Osteocyte (in vitro differentiated cells): Measurements from ENCODE around the gene KCNH1. TPM values are rescaled to one million over a fixed set of nuclear protein-coding genes. Genes with fewer than 3 reads are reported as not detected.

Source experiments
- DNase-seq: peaks from one replicate; pipeline ENCODE4 v3.0.0; 2021; ENCODE audit warnings: mixed read lengths; ENCODE audit not compliant: unreplicated experiment; ENCODE audit errors: extremely low spot score
- H3K27ac Mint-ChIP-seq: one replicate; pipeline ENCODE4 v1.8.0; 2021; ENCODE audit warnings: mild to moderate bottlenecking, mixed read lengths; ENCODE audit not compliant: unreplicated experiment
- H3K27me3 Mint-ChIP-seq: one replicate; pipeline ENCODE4 v1.8.0; 2021; ENCODE audit warnings: mixed read lengths; ENCODE audit not compliant: unreplicated experiment
- H3K36me3 Mint-ChIP-seq: one replicate; pipeline ENCODE4 v1.8.0; 2021; ENCODE audit warnings: mixed read lengths; ENCODE audit not compliant: unreplicated experiment
- H3K4me1 Mint-ChIP-seq: one replicate; pipeline ENCODE4 v1.8.0; 2021; ENCODE audit warnings: mixed read lengths; ENCODE audit not compliant: unreplicated experiment
- H3K4me3 Mint-ChIP-seq: one replicate; pipeline ENCODE4 v1.8.0; 2021; ENCODE audit warnings: mild to moderate bottlenecking, moderate library complexity, mixed read lengths; ENCODE audit not compliant: unreplicated experiment
- H3K9me3 Mint-ChIP-seq: one replicate; pipeline ENCODE4 v1.8.0; 2021; ENCODE audit warnings: mixed read lengths; ENCODE audit not compliant: unreplicated experiment
- CTCF ChIP-seq: fragments of 200-600 bp; sonication (generic); IDR thresholded peaks from 2 replicates; pipeline ENCODE4 v1.5.0; 2021; ENCODE audit warnings: antibody characterized with exemption, mild to moderate bottlenecking, moderate library complexity
- total RNA-seq: library from RNA; stranded (reverse); gene quantifications from 2 replicates; pipeline ENCODE4 v1.2.1, GENCODE V29; 2021

KCNH1 gene
- total RNA-seq, 1 donor from 2014 or later = 7.3 TPM

DNA sequence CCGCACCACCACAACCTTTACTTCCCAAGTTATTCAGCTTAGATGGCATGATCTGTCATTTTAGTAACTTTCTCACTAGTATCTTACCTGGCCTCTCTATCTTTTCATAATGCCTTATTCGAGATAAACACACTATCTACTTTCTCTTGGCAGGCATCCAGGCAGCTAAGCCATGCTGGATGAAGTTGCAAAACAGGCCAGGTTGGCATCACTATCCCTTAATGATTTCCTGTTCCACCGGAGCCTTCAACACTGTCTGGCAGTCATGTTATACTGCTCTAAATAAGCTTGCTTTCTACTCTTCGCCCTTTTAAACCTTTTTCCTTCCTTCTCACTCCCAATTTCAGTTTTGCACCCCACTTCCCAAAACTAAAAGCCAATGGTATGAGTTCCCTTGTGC, 12.0 kb upstream of the KCNH1 start:
- Mint-ChIP-seq H3K9me3 (peaks cover 8% of the 10 kb centered on the region), H3K36me3 (peaks cover 3% of the 10 kb centered on the region), H3K27ac (no peak overlapping the region), H3K4me3 (no peak overlapping the region), H3K27me3 (peaks cover 16% of the 10 kb centered on the region), H3K4me1 (peaks cover 6% of the 10 kb centered on the region)
- no peak for TF ChIP-seq CTCF
- no peak for DNase-seq

DNA sequence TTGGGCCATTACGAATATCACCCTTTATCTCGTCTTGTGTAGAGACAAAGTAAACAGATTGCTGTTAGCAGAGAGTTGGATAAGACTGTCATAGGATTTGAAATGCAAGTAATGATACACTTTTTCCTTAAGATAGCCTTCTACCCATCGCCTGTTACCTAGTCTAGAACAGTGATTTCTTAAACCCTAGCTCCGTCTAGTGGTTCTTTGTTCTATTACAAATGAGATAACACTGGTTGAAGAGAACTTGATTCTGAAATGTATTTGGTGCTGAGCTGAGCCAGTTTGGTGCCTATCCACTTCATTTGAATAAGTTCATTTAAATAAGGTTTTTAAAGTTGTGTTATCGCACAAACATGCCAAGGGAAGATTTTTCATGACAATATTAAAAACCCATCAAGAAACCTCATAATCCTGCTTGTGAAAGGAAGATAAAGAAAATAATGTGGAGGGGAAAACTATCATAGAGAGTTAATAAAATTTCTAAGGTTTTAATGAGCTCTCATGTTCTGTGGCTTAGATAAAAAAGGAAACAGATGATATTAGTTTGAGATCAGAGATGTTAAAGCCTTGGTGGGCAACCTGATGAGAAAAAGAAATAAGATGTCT, 1.5 kb upstream of the KCNH1 start:
- DNase-seq = no peak
- Mint-ChIP-seq H3K9me3 (peaks cover 4% of the 10 kb centered on the region), H3K27ac (no peak overlapping the region), H3K4me3 (no peak overlapping the region), H3K36me3 (peaks cover 4% of the 10 kb centered on the region), H3K4me1 (peaks cover 31% of the 10 kb centered on the region), H3K27me3 (peaks cover 13% of the 10 kb centered on the region)
- TF ChIP-seq CTCF = peak; percentile 77

GRCh38 chr1:211133393-211133835, 534 bp downstream of the KCNH1 start:
- Mint-ChIP-seq H3K27ac (peak overlapping the region; percentile 73), H3K4me3 (peak overlapping the region; percentile 83), H3K9me3 (no peaks in the 10 kb centered on the region), H3K27me3 (peaks cover 8% of the 10 kb centered on the region), H3K36me3 (no peaks in the 10 kb centered on the region), H3K4me1 (peaks cover 37% of the 10 kb centered on the region)
- DNase-seq = no peak
- TF ChIP-seq CTCF = no peak

DNA sequence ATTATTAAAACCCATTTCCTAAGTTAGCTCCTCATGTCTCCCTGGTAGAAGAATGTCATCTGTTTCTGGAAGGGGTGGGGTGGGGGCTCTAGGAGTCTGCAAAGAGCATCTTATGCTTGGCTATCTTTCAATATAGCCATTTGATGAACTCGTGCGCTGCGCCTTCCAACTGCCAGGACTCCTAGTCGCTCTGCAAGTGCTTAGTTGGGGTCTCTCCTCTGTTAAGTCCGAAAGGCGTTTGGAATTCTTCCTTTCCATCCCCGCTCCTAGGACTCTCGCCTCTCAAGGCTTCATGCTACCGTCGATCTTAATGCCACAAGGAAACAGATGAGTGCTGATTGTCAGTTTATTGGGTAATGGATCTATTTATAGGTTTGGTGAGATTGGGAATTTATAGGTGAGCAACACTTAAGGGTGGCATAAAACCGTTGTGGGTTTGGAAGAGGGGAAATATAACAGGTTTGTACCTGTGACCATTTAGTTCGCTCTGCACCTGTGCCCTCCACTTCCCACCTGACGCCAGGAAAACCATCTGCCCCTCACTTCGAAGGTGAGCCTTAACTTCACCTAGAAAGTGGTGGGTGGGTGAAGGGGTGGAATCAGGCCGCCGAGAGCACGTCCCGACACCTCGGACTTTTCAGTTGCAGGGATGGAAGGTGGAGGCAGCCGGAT, 1.1 kb downstream of the KCNH1 start:
- peaks cover 37% of the 10 kb centered on the region for H3K4me1 Mint-ChIP-seq
- peak overlapping the region; percentile 83 for H3K4me3 Mint-ChIP-seq
- peaks cover 6% of the 10 kb centered on the region for H3K27me3 Mint-ChIP-seq
- TF ChIP-seq CTCF = no peak
- no peak for DNase-seq
- H3K9me3 Mint-ChIP-seq = no peaks in the 10 kb centered on the region
- no peak overlapping the region for H3K27ac Mint-ChIP-seq
- H3K36me3 Mint-ChIP-seq = no peaks in the 10 kb centered on the region

DNA sequence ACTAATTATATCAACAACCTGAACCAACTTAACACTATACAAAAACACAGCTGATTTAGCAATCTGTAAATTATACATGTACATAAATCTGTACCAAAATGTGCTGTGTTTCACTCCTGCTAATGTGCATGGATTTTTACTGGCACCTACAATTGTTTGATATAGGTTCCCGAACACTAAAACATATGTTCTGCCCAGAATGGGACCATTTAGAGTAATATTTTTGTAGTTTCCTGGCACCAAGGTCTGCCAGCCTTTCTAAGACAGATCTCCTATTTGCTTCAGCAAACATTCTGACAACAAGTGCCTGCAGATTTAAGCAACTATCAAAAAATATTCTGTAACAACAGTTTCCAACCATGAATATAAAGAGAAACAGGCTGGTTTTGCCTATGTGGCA, 4.2 kb downstream of the KCNH1 start:
- Mint-ChIP-seq H3K9me3 (no peaks in the 10 kb centered on the region), H3K4me1 (peaks cover 52% of the 10 kb centered on the region), H3K27ac (no peak overlapping the region), H3K4me3 (no peak overlapping the region), H3K27me3 (no peaks in the 10 kb centered on the region), H3K36me3 (no peaks in the 10 kb centered on the region)
- DNase-seq = no peak
- TF ChIP-seq CTCF = no peak
